HepG2 (cell line): Measurements from ENCODE around the gene CHN2. TPM values are rescaled to one million over a fixed set of nuclear protein-coding genes. Genes with fewer than 3 reads are reported as not detected.

Experiments
- ATAC-seq: fragments of 200-7000 bp; cut with Tn5 transposase; 3 replicates; pipeline ENCODE4 v1.9.1; 2020; ENCODE audit warnings: mild to moderate bottlenecking, moderate library complexity
- BruUV-seq: library from RNA; stranded (reverse); fragments of 400-500 nt; replicated peaks from 2 replicates; lab custom pipeline; 2021; lab: Mats Ljungman, UMichigan
- CTCF ChIA-PET: fragments of 300-600 bp; formaldehyde crosslinking; extraction: SDS; loops from one replicate; lab custom pipeline; 2021; ENCODE audit warnings: low total read pairs, inconsistent platforms, low intra/inter-chr PET ratio; lab: Yijun Ruan, JAX
- POLR2A ChIA-PET: fragments of 350-600 bp; sonication (Branson Sonifier 250); formaldehyde crosslinking; loops from one replicate; lab custom pipeline; 2020; ENCODE audit warnings: antibody characterized with exemption, inconsistent platforms; lab: Yijun Ruan, JAX
- DNase-seq: peaks from one replicate; pipeline ENCODE4 v3.0.0-alpha.2; 2015; ENCODE audit warnings: low spot score
- FAIRE-seq: peaks from 3 replicates; lab custom pipeline; 2011; peaks lifted over from hg19 to GRCh38; lab: Jason Lieb, UNC
- H2AFZ ChIP-seq: one replicate; pipeline ENCODE4 v1.6.1; 2011; ENCODE audit warnings: low read length, inconsistent platforms
- H3K27ac ChIP-seq: fragments of 300-600 bp; 3 replicates; pipeline ENCODE4 v1.8.0; 2011; ENCODE audit warnings: mixed run types, mild to moderate bottlenecking, mixed read lengths, low read length, inconsistent platforms; ENCODE audit not compliant: insufficient read depth; ENCODE audit errors: extremely low read length
- H3K27me3 ChIP-seq, 2 experiments: fragments of 200-600 bp in 1 of 2; 2 replicates in 1 of 2; 3 replicates in 1 of 2; pipeline versions ENCODE4 v1.6.0 to v1.8.0; 2011; ENCODE audit warnings: low read length in 2 of 2, mild to moderate bottlenecking in 2 of 2, moderate library complexity in 2 of 2, inconsistent platforms in 1 of 2; ENCODE audit not compliant: insufficient read depth in 2 of 2, control insufficient read depth in 1 of 2
- H3K36me3 ChIP-seq, 2 experiments: fragments of 200-600 bp in 1 of 2; replicated peaks in 1 of 2; 2 replicates in 1 of 2; 3 replicates in 1 of 2; pipeline versions ENCODE4 v1.5.1 to v1.8.0; 2011; ENCODE audit warnings: low read length in 2 of 2, inconsistent platforms in 1 of 2; ENCODE audit not compliant: insufficient read depth in 2 of 2, control insufficient read depth in 1 of 2
- H3K4me1 ChIP-seq: 2 replicates; pipeline ENCODE4 v1.5.1; 2012; ENCODE audit warnings: low read length, inconsistent platforms; ENCODE audit not compliant: insufficient read depth
- H3K4me2 ChIP-seq: 2 replicates; pipeline ENCODE4 v1.6.0; 2011; ENCODE audit warnings: low read depth, low read length, inconsistent platforms
- H3K4me3 ChIP-seq, 3 experiments: fragments of 200-600 bp in 1 of 3; sonication (generic), shearing (Covaris generic) in 1 of 3; replicated peaks in 1 of 3; 2 replicates each; pipeline ENCODE4 v1.5.1; 2011 to 2016; ENCODE audit warnings: low read length in 3 of 3, inconsistent platforms in 2 of 3, low read depth in 2 of 3, mild to moderate bottlenecking in 2 of 3, control low read depth in 1 of 3, mixed read lengths in 1 of 3; ENCODE audit not compliant: insufficient read depth in 1 of 3
- H3K79me2 ChIP-seq: one replicate; pipeline ENCODE4 v1.6.1; 2011; ENCODE audit warnings: low read length, inconsistent platforms; ENCODE audit not compliant: insufficient read depth
- H3K9ac ChIP-seq: 2 replicates; pipeline ENCODE4 v1.6.0; 2011; ENCODE audit warnings: mild to moderate bottlenecking, low read depth, low read length, inconsistent platforms; ENCODE audit not compliant: insufficient read depth
- H3K9me3 ChIP-seq: 2 replicates; pipeline ENCODE4 v1.5.1; 2012; ENCODE audit warnings: mild to moderate bottlenecking, low read length
- H4K20me1 ChIP-seq: 2 replicates; pipeline ENCODE4 v1.6.0; 2011; ENCODE audit warnings: inconsistent platforms, mild to moderate bottlenecking, low read length, moderate library complexity; ENCODE audit not compliant: insufficient read depth
- CAMTA2 ChIP-seq: sonication (generic); formaldehyde crosslinking; IDR thresholded peaks from 2 replicates; pipeline ENCODE4 v1.4.0; 2020; ENCODE audit warnings: mild to moderate bottlenecking, missing genetic modification reagents, borderline replicate concordance
- KLF6 ChIP-seq: IDR thresholded peaks from 2 replicates; pipeline ENCODE4 v1.8.0; 2016; ENCODE audit warnings: missing biosample characterization, missing genetic modification reagents
- SAP130 ChIP-seq: IDR thresholded peaks from 2 replicates; pipeline ENCODE4 v1.6.1; 2016; ENCODE audit warnings: low read depth
- WGBS: methylation state at CpG from one replicate; pipeline ENCODE4 v1.1.6; 2017; ENCODE audit warnings: low lambda C conversion rate; 5-methylcytosine and 5-hydroxymethylcytosine counted together
- in situ Hi-C: cut with HindIII; loops from 2 replicates; pipeline ENCODE4 v1.10.0; 2017; ENCODE audit warnings: low pct_unique_long_range_greater_than_20kb; ENCODE audit not compliant: extremely low pct_ligation_motif_present
- intact Hi-C: fragments of 100-400 bp; cut with micrococcal nuclease; formaldehyde crosslinking; loops from one replicate; pipeline ENCODE4 v1.10.0; 2022; ENCODE audit not compliant: unreplicated experiment
- polyA plus RNA-seq, 8 experiments: library from polyadenylated mRNA; depleted of rRNA in 3 of 8; stranded (reverse) in 7 of 8; unstranded in 1 of 8; fragments of >200 nt; fragmentation: Illumina TruSeq in 4 of 8; extraction: Trizol in 4 of 8; gene quantifications; 2 replicates each; pipeline versions ENCODE4 v1.2.1 to v1.2.3, GENCODE V29; 2011 to 2016; ENCODE audit warnings: low read depth in 4 of 8, missing spikeins in 1 of 8, mixed read lengths in 1 of 8; ENCODE audit not compliant: insufficient read depth in 1 of 8
- total RNA-seq, 5 experiments: library from RNA; depleted of rRNA; stranded (reverse); fragments of >200 nt; fragmentation: Illumina TruSeq; extraction: Trizol; gene quantifications; 2 replicates each; pipeline ENCODE4 v1.2.3, GENCODE V29; 2016; ENCODE audit warnings: low read depth in 1 of 5
- TF ChIP-seq, protein P1 (sequence below): sonication (generic); formaldehyde crosslinking; IDR thresholded peaks from 2 replicates; pipeline ENCODE4 v1.4.0; 2020; ENCODE audit warnings: mild to moderate bottlenecking, missing genetic modification reagents
- TF ChIP-seq, protein P2 (sequence below): sonication (generic); formaldehyde crosslinking; IDR thresholded peaks from 2 replicates; pipeline ENCODE4 v1.4.0; 2020; ENCODE audit warnings: missing genetic modification reagents, borderline replicate concordance

Gene CHN2
- total and polyA plus RNA-seq, 2 of the 13 experiments (the other 11 are each of a cell fraction or from before 2014, with no cell fraction given) = 23.5 to 30.5 TPM

DNA sequence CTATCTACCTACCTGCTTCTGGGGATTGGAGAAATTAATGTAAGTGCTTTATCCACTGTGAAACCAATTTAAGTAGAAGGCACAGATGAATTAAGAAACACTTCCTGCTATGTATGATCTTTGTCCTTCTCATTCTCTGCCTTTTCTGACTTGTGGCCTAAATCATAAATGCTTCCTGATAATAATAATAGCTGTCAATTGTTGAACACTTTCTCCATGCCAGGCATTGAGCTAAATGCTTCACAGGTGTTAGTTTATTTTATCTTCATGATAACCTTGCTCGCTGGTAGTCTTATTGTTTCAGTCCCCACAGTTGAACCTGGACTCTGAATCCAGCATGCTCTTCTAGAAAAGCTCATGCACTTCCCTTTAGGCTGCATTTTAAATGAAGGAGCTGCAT is 75.4 kb downstream of the CHN2 start:
- no peak overlapping the region for H3K4me2 ChIP-seq
- no peak for DNase-seq
- FAIRE-seq = no peak
- in situ Hi-C loops (no loop called here), intact Hi-C loops (no loop called here)
- TF ChIP-seq, protein P1, sequence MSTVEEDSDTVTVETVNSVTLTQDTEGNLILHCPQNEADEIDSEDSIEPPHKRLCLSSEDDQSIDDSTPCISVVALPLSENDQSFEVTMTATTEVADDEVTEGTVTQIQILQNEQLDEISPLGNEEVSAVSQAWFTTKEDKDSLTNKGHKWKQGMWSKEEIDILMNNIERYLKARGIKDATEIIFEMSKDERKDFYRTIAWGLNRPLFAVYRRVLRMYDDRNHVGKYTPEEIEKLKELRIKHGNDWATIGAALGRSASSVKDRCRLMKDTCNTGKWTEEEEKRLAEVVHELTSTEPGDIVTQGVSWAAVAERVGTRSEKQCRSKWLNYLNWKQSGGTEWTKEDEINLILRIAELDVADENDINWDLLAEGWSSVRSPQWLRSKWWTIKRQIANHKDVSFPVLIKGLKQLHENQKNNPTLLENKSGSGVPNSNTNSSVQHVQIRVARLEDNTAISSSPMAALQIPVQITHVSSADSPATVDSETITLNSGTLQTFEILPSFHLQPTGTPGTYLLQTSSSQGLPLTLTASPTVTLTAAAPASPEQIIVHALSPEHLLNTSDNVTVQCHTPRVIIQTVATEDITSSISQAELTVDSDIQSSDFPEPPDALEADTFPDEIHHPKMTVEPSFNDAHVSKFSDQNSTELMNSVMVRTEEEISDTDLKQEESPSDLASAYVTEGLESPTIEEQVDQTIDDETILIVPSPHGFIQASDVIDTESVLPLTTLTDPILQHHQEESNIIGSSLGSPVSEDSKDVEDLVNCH (CRISPR knock-in tag) = no peak
- TF ChIP-seq, protein P2, sequence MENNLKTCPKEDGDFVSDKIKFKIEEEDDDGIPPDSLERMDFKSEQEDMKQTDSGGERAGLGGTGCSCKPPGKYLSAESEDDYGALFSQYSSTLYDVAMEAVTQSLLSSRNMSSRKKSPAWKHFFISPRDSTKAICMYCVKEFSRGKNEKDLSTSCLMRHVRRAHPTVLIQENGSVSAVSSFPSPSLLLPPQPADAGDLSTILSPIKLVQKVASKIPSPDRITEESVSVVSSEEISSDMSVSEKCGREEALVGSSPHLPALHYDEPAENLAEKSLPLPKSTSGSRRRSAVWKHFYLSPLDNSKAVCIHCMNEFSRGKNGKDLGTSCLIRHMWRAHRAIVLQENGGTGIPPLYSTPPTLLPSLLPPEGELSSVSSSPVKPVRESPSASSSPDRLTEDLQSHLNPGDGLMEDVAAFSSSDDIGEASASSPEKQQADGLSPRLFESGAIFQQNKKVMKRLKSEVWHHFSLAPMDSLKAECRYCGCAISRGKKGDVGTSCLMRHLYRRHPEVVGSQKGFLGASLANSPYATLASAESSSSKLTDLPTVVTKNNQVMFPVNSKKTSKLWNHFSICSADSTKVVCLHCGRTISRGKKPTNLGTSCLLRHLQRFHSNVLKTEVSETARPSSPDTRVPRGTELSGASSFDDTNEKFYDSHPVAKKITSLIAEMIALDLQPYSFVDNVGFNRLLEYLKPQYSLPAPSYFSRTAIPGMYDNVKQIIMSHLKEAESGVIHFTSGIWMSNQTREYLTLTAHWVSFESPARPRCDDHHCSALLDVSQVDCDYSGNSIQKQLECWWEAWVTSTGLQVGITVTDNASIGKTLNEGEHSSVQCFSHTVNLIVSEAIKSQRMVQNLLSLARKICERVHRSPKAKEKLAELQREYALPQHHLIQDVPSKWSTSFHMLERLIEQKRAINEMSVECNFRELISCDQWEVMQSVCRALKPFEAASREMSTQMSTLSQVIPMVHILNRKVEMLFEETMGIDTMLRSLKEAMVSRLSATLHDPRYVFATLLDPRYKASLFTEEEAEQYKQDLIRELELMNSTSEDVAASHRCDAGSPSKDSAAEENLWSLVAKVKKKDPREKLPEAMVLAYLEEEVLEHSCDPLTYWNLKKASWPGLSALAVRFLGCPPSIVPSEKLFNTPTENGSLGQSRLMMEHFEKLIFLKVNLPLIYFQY = no peak
- TF ChIP-seq KLF6 (CRISPR knock-in tag) = no peak
- TF ChIP-seq SAP130 (CRISPR knock-in tag) = no peak
- TF ChIP-seq CAMTA2 = no peak
- CTCF ChIA-PET = no interaction called here
- POLR2A ChIA-PET = no interaction called here
- peaks cover 24% of the 10 kb centered on the region for H3K79me2 ChIP-seq
- ATAC-seq = no peak
- 81% methylated on average over 1 of the region's 1 CpG for WGBS
- peaks cover 3 to 5% of the 10 kb centered on the region in 2 experiments; a peak in 4 of 5 replicates for H3K36me3 ChIP-seq
- H3K27me3 ChIP-seq = no peaks in the 10 kb centered on the region
- H2AFZ ChIP-seq = no peak overlapping the region
- no TSS peak for BruUV-seq
- no peak overlapping the region for H3K27ac ChIP-seq
- peaks cover 67% of the 10 kb centered on the region for H3K4me1 ChIP-seq
- H3K9me3 ChIP-seq = no peaks in the 10 kb centered on the region
- no peak overlapping the region for H3K4me3 ChIP-seq
- no peak overlapping the region for H3K9ac ChIP-seq
- H4K20me1 ChIP-seq = no peaks in the 10 kb centered on the region
